ENCODE data around the gene ERICH6B.

GRCh38 chr13:45582408-45583076 lies 33.0 kb downstream of the ERICH6B start:
- TF ChIP-seq PBX3 (IDR thresholded peaks at IDR 0.05), result no peak
- no peak for TF ChIP-seq RAD21 (IDR thresholded peaks at IDR 0.05; ENCODE audit: low read length)
- TF ChIP-seq EP300 (IDR thresholded peaks at IDR 0.05; ENCODE audit: borderline replicate concordance in 1 of 2, low read depth in 1 of 2, low read length in 1 of 2), result no peak
- TF ChIP-seq CTCF (IDR thresholded peaks at IDR 0.05), result no peak
- no peak for TF ChIP-seq TEAD4 (IDR thresholded peaks at IDR 0.05; ENCODE audit: borderline replicate concordance, insufficient read depth)
- no peak for TF ChIP-seq POLR2AphosphoS5 (IDR thresholded peaks at IDR 0.05; ENCODE audit: low read depth, low read length)
- no peak for TF ChIP-seq SIN3A (IDR thresholded peaks at IDR 0.05; ENCODE audit: borderline replicate concordance, low read depth, low read length)
- TF ChIP-seq ZBTB33 (IDR thresholded peaks at IDR 0.05; ENCODE audit: borderline replicate concordance, low read depth), result no peak
- TF ChIP-seq RXRA (IDR thresholded peaks at IDR 0.05; ENCODE audit: borderline replicate concordance, low read depth), result no peak
- TF ChIP-seq RCOR1 (IDR thresholded peaks at IDR 0.05; ENCODE audit: low read length), result 0 out of 2 replicates have a peak, but pooled peaks have one; percentile 40
- TF ChIP-seq REST (IDR thresholded peaks at IDR 0.05; ENCODE audit: low read depth, low read length), result no peak
- no peak for TF ChIP-seq FOXM1 (IDR thresholded peaks at IDR 0.05; ENCODE audit: low read depth)

All from SK-N-SH (cell line).